ENCODE measurements around the gene CCND2. TPM values are rescaled to one million over a fixed set of nuclear protein-coding genes. Genes with fewer than 3 reads are reported as not detected.

CCND2 gene
- total and polyA plus RNA-seq, 2 experiments from 2014 or later, result 75.6 to 224 TPM

DNA sequence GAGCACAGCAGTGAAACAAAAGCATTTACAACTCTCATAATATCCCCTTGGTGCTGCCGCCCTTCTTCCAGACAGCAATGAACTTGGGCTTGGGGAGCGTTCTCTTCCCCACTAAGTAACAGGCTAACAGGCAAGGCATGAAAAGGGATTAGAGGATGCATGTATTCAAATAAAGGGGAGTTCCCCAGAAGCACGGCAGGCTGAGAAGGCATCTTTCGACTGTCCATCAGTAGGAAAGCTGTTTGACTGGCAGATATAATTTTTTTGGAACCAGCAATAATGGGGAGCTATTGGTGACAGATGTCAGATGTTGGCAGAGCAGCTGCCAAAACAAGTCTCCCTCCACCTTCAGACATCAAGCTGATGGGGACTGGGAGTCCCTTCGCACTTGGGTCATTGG is 38.2 kb downstream of the CCND2 start (continued):
- TF ChIP-seq, protein P1, sequence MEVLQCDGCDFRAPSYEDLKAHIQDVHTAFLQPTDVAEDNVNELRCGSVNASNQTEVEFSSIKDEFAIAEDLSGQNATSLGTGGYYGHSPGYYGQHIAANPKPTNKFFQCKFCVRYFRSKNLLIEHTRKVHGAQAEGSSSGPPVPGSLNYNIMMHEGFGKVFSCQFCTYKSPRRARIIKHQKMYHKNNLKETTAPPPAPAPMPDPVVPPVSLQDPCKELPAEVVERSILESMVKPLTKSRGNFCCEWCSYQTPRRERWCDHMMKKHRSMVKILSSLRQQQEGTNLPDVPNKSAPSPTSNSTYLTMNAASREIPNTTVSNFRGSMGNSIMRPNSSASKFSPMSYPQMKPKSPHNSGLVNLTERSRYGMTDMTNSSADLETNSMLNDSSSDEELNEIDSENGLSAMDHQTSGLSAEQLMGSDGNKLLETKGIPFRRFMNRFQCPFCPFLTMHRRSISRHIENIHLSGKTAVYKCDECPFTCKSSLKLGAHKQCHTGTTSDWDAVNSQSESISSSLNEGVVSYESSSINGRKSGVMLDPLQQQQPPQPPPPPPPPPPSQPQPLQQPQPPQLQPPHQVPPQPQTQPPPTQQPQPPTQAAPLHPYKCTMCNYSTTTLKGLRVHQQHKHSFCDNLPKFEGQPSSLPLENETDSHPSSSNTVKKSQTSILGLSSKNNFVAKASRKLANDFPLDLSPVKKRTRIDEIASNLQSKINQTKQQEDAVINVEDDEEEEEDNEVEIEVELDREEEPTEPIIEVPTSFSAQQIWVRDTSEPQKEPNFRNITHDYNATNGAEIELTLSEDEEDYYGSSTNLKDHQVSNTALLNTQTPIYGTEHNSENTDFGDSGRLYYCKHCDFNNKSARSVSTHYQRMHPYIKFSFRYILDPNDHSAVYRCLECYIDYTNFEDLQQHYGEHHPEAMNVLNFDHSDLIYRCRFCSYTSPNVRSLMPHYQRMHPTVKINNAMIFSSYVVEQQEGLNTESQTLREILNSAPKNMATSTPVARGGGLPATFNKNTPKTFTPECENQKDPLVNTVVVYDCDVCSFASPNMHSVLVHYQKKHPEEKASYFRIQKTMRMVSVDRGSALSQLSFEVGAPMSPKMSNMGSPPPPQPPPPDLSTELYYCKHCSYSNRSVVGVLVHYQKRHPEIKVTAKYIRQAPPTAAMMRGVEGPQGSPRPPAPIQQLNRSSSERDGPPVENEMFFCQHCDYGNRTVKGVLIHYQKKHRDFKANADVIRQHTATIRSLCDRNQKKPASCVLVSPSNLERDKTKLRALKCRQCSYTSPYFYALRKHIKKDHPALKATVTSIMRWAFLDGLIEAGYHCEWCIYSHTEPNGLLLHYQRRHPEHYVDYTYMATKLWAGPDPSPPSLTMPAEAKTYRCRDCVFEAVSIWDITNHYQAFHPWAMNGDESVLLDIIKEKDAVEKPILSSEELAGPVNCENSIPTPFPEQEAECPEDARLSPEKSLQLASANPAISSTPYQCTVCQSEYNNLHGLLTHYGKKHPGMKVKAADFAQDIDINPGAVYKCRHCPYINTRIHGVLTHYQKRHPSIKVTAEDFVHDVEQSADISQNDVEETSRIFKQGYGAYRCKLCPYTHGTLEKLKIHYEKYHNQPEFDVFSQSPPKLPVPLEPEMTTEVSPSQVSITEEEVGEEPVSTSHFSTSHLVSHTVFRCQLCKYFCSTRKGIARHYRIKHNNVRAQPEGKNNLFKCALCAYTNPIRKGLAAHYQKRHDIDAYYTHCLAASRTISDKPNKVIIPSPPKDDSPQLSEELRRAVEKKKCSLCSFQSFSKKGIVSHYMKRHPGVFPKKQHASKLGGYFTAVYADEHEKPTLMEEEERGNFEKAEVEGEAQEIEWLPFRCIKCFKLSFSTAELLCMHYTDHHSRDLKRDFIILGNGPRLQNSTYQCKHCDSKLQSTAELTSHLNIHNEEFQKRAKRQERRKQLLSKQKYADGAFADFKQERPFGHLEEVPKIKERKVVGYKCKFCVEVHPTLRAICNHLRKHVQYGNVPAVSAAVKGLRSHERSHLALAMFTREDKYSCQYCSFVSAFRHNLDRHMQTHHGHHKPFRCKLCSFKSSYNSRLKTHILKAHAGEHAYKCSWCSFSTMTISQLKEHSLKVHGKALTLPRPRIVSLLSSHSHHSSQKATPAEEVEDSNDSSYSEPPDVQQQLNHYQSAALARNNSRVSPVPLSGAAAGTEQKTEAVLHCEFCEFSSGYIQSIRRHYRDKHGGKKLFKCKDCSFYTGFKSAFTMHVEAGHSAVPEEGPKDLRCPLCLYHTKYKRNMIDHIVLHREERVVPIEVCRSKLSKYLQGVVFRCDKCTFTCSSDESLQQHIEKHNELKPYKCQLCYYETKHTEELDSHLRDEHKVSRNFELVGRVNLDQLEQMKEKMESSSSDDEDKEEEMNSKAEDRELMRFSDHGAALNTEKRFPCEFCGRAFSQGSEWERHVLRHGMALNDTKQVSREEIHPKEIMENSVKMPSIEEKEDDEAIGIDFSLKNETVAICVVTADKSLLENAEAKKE (CRISPR knock-in tag; IDR thresholded peaks at IDR 0.05), result no peak

DNA sequence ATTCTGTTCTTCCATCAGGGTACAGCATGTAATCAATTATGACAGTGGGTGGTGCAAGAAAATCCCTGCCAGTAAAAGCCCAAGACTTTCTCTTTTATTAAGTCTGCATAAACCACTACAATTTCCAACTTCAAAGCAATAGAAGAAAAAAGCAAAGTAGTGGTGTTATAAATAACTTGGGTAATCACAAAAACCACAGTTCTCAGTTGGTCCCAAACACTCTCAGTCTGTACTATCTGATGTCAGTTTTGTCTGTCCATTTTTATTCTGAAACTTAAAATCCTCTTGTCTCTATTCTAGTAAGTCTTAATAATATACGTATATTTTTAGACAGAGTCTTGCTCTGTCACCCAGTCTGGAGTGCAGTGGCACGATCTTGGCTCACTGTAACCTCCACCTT is 38.7 kb downstream of the CCND2 start:
- ATAC-seq (no peak), DNase-seq (ENCODE audit: low spot score) (no peak)
- Mint-ChIP-seq H3K27me3 (ENCODE audit: insufficient read depth, low read depth, poor library complexity) (peaks cover 9% of the 10 kb centered on the region), H3K36me3 (ENCODE audit: low read depth) (peaks cover 10% of the 10 kb centered on the region; the same call in 2 of the 3 replicates), H3K4me1 (peaks cover 15% of the 10 kb centered on the region), H3K27ac (no peak overlapping the region), H3K9me3 (no peaks in the 10 kb centered on the region; the same call in 2 of the 3 replicates), H3K4me3 (no peak overlapping the region)
- Histone ChIP-seq H3K4me1 (ENCODE audit: insufficient read depth) (peaks cover 10% of the 10 kb centered on the region), H3K4me2 (no peak overlapping the region), H3K9me2 (ENCODE audit: insufficient read depth) (no peaks in the 10 kb centered on the region), H4K20me1 (replicated peaks; ENCODE audit: insufficient read depth) (no peaks in the 10 kb centered on the region), H3K27ac (ENCODE audit: low read depth) (no peak overlapping the region), H3K79me2 (replicated peaks; ENCODE audit: insufficient read depth) (no peaks in the 10 kb centered on the region), H3K27me3 (ENCODE audit: insufficient read depth) (no peaks in the 10 kb centered on the region), H2AFZ (no peak overlapping the region), H3K4me3 (no peak overlapping the region), H3K36me3 (ENCODE audit: insufficient read depth) (no peaks in the 10 kb centered on the region), H3F3A (replicated peaks; ENCODE audit: low read depth) (peaks cover 6% of the 10 kb centered on the region; the same call in 1 of the 2 replicates)
- no peak for TF ChIP-seq EZH2phosphoT487 (IDR thresholded peaks at IDR 0.05; ENCODE audit: unreplicated experiment)
- no peak for TF ChIP-seq ZNF331 (CRISPR knock-in tag; IDR thresholded peaks at IDR 0.05; ENCODE audit: low read depth)
- TF ChIP-seq CREB1 (CRISPR knock-in tag; IDR thresholded peaks at IDR 0.05; ENCODE audit: low read depth), result no peak
- TF ChIP-seq POLR2AphosphoS5 (IDR thresholded peaks at IDR 0.05; ENCODE audit: low read depth), result no peak
- TF ChIP-seq ETS1 (IDR thresholded peaks at IDR 0.05), result no peak
- TF ChIP-seq, protein P2, sequence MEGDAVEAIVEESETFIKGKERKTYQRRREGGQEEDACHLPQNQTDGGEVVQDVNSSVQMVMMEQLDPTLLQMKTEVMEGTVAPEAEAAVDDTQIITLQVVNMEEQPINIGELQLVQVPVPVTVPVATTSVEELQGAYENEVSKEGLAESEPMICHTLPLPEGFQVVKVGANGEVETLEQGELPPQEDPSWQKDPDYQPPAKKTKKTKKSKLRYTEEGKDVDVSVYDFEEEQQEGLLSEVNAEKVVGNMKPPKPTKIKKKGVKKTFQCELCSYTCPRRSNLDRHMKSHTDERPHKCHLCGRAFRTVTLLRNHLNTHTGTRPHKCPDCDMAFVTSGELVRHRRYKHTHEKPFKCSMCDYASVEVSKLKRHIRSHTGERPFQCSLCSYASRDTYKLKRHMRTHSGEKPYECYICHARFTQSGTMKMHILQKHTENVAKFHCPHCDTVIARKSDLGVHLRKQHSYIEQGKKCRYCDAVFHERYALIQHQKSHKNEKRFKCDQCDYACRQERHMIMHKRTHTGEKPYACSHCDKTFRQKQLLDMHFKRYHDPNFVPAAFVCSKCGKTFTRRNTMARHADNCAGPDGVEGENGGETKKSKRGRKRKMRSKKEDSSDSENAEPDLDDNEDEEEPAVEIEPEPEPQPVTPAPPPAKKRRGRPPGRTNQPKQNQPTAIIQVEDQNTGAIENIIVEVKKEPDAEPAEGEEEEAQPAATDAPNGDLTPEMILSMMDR (conservative IDR thresholded peaks at IDR 0.05; ENCODE audit: low read depth in 2 of 2), result no peak
